ENCODE results near the gene MMS19.

The MMS19 gene

GRCh38 chr10:97525086-97525485 lies 26.9 kb upstream of the MMS19 start:
- no peak for FAIRE-seq

- FAIRE-seq: no peak
Observed at GRCh38 chr10:97522937-97523336, 24.7 kb upstream of the MMS19 start.

GRCh38 chr10:97522071-97522470 lies 23.8 kb upstream of the MMS19 start:
- FAIRE-seq: no peak

GRCh38 chr10:97520978-97521761 lies 22.9 kb upstream of the MMS19 start:
- no peak for FAIRE-seq

- FAIRE-seq: no peak
Observed at GRCh38 chr10:97520520-97520919, 22.3 kb upstream of the MMS19 start.

GRCh38 chr10:97519342-97519741 lies 21.1 kb upstream of the MMS19 start:
- FAIRE-seq: no peak

- FAIRE-seq: no peak
Observed at GRCh38 chr10:97518301-97519043, 20.2 kb upstream of the MMS19 start.

GRCh38 chr10:97517778-97518300 lies 19.6 kb upstream of the MMS19 start:
- no peak for FAIRE-seq

GRCh38 chr10:97517096-97517750 lies 19.0 kb upstream of the MMS19 start:
- FAIRE-seq: no peak

- no peak for FAIRE-seq
Observed at GRCh38 chr10:97515271-97515978, 17.2 kb upstream of the MMS19 start.

- no peak for FAIRE-seq
Observed at GRCh38 chr10:97514344-97514743, 16.1 kb upstream of the MMS19 start.

GRCh38 chr10:97512993-97513392 lies 14.8 kb upstream of the MMS19 start:
- FAIRE-seq: no peak

GRCh38 chr10:97511711-97512440 lies 13.7 kb upstream of the MMS19 start:
- no peak for FAIRE-seq

- no peak for FAIRE-seq
Observed at GRCh38 chr10:97510686-97511085, 12.5 kb upstream of the MMS19 start.

GRCh38 chr10:97509120-97509680 lies 11.0 kb upstream of the MMS19 start:
- FAIRE-seq: no peak

- no peak for FAIRE-seq
Observed at GRCh38 chr10:97508342-97508741, 10.1 kb upstream of the MMS19 start.

GRCh38 chr10:97506199-97506991 lies 8.2 kb upstream of the MMS19 start:
- no peak for FAIRE-seq

- no peak for FAIRE-seq
Observed at GRCh38 chr10:97505152-97505551, 6.9 kb upstream of the MMS19 start.

- FAIRE-seq: no peak
Observed at GRCh38 chr10:97503406-97503805, 5.2 kb upstream of the MMS19 start.

GRCh38 chr10:97502916-97503315 lies 4.7 kb upstream of the MMS19 start:
- FAIRE-seq: no peak

- no peak for FAIRE-seq
Observed at GRCh38 chr10:97500297-97500575, 2.0 kb upstream of the MMS19 start.
